ENCODE data around the gene SORL1. TPM values are rescaled to one million over a fixed set of nuclear protein-coding genes. Genes with fewer than 3 reads are reported as not detected.

Gene SORL1
- total RNA-seq, 1 donor from 2014 or later = 10.5 TPM

- DNase-seq (ENCODE audit: low spot score in 2 of 2) = no peak
- peak overlapping the region; percentile 91 to 95 for H3K27ac ChIP-seq
- intact Hi-C loops (cut with DNase I) = loop anchor here (2.0 to 10.0 kb wide), 4 partner anchors 502 to 710 kb away; no protein-coding TSS in a partner anchor
Observed at GRCh38 chr11:121654259-121654842, 202.2 kb downstream of the SORL1 start.

DNA sequence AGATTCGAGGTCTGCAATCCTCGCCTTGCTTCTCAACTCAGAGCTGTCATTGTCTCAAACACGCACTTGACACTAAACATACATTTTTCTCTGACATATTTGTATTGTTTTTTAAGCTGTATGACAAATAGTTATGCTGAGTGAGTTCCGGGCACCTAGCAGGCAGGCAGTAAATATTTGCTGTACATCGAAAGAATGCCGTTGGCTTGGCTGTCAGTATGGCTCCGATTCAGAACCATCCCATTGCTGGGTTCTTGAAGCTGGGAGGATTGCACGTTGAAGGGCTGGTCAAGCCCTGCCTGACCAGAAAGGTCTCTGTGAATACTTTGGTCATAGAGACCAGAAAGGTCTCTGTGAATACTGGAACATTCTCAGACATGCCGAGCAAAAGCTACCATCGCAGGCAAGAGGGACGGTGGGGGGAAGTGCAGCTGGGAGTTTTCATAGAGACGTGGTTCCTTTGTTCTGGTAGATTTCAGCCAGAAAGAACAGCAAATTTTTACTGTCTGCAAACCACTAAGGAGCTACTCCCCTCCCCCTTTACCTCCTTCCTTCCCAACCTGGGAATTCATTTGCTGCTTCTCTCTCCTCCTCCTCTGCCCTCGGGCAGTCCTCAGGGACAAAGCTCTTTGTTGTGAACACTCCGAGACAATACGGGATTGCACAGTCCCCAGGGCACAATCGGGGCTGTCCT lies 202.9 kb downstream of the SORL1 start:
- Histone ChIP-seq H3K36me3 (no peaks in the 10 kb centered on the region), H3K9me3 (no peaks in the 10 kb centered on the region), H3K4me3 (peak overlapping the region; percentile 53 to 65), H3K27me3 (no peaks in the 10 kb centered on the region), H3K4me1 (peaks cover 4 to 8% of the 10 kb centered on the region in 2 donors), H3K27ac (peak overlapping the region; percentile 91 to 95)
- TF ChIP-seq CTCF (IDR thresholded peaks at IDR 0.05) = no peak
- intact Hi-C loops (cut with DNase I) = loop anchor here (2.0 to 10.0 kb wide), 8 partner anchors 147 to 710 kb away; no protein-coding TSS in a partner anchor
- no peak for DNase-seq (ENCODE audit: low spot score in 2 of 2)

More at GRCh38 chr11:121654259-121654842, 202.2 kb downstream of the SORL1 start:
- Histone ChIP-seq H3K36me3 (no peaks in the 10 kb centered on the region), H3K27me3 (no peaks in the 10 kb centered on the region), H3K4me3 (peak overlapping the region; percentile 53 to 65), H3K4me1 (peaks cover 4 to 8% of the 10 kb centered on the region in 2 donors), H3K9me3 (no peaks in the 10 kb centered on the region)
- TF ChIP-seq CTCF (IDR thresholded peaks at IDR 0.05) = no peak

GRCh38 chr11:121655537-121656327 lies 203.6 kb downstream of the SORL1 start:
- Histone ChIP-seq H3K4me3 (peak overlapping the region; percentile 53 to 65), H3K9me3 (no peaks in the 10 kb centered on the region), H3K36me3 (no peaks in the 10 kb centered on the region), H3K27ac (peak overlapping the region; percentile 91 to 95), H3K27me3 (no peaks in the 10 kb centered on the region), H3K4me1 (peaks cover 4 to 8% of the 10 kb centered on the region in 2 donors)
- peak; percentile 56 to 93 for DNase-seq (ENCODE audit: low spot score in 2 of 2)
- TF ChIP-seq CTCF (IDR thresholded peaks at IDR 0.05) = peak; percentile 87 to 96 (median 90)
- intact Hi-C loops (cut with DNase I) = loop anchor here (1.0 to 10.0 kb wide), 11 partner anchors 67 to 709 kb away; no protein-coding TSS in a partner anchor

- no peaks in the 10 kb centered on the region for H3K27me3 ChIP-seq
- no peaks in the 10 kb centered on the region for H3K36me3 ChIP-seq
- TF ChIP-seq CTCF (IDR thresholded peaks at IDR 0.05) = no peak
- peak overlapping the region; percentile 53 to 65 for H3K4me3 ChIP-seq
- intact Hi-C loops (cut with DNase I) = loop anchor here (1.0 to 10.0 kb wide), 9 partner anchors 66 to 708 kb away; no protein-coding TSS in a partner anchor
- peaks cover 4 to 8% of the 10 kb centered on the region in 2 donors for H3K4me1 ChIP-seq
- no peak for DNase-seq (ENCODE audit: low spot score in 2 of 2)
- no peaks in the 10 kb centered on the region for H3K9me3 ChIP-seq
- peak overlapping the region; percentile 91 to 95 for H3K27ac ChIP-seq
Observed at GRCh38 chr11:121656328-121657090, 204.4 kb downstream of the SORL1 start.

DNA sequence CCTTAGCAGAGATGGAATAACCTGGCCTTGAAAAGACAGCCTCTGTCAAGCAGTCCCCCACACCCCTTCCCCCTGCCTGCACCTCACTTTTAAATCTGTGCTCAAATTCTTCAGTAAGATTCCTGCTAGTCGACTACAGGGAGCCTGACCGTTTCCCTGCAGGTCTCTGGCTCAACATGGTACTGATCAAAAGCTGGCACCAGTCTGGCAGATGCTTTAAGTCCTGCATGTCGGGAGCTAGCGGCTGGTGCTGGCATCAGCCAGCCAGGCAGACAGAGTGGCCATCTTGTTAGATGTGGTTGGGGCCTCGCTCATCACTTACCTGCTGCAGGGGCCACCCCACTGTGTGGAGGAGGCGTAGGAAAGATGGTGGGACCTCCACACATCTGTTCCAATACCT lies 205.0 kb downstream of the SORL1 start:
- TF ChIP-seq CTCF (IDR thresholded peaks at IDR 0.05) = no peak
- Histone ChIP-seq H3K9me3 (no peaks in the 10 kb centered on the region), H3K4me3 (no peak overlapping the region), H3K27ac (peak overlapping the region; percentile 91 to 95), H3K27me3 (no peaks in the 10 kb centered on the region), H3K36me3 (no peaks in the 10 kb centered on the region), H3K4me1 (peaks cover 4 to 8% of the 10 kb centered on the region in 2 donors)
- intact Hi-C loops (cut with DNase I) = loop anchor here (2.0 to 10.0 kb wide), 7 partner anchors 66 to 708 kb away; no protein-coding TSS in a partner anchor
- DNase-seq (ENCODE audit: low spot score in 2 of 2) = no peak

Measured in ascending aorta (tissue), 2 donors.